Measurements from ENCODE around the gene ZBTB17. TPM values are rescaled to one million over a fixed set of nuclear protein-coding genes. Genes with fewer than 3 reads are reported as not detected.

ZBTB17 gene
- total and polyA plus RNA-seq, 10 of the 15 experiments (the other 5 are each of a cell fraction or from before 2014, with no cell fraction given) = 0.87 to 59.4 (median 38.7) TPM

DNA sequence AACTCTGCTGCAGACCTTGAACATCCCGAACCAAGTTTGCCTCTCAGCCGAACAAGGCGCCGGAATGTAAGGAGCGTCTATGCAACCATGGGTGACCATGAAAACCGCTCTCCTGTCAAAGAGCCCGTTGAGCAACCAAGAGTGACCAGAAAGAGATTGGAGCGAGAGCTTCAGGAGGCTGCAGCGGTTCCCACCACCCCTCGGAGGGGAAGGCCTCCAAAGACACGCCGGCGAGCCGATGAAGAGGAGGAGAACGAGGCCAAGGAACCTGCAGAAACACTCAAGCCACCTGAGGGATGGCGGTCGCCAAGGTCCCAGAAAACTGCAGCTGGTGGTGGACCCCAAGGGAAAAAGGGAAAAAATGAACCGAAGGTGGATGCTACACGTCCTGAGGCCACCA is 44.0 kb downstream of the ZBTB17 start:
- 95% methylated on average over 18 of the region's 19 CpGs for WGBS (ENCODE audit: insufficient coverage, insufficient replicate concordance, low lambda C conversion rate, missing lambda C conversion rate)
- no TSS peak for BruUV-seq (replicated peaks)
- Histone ChIP-seq H3K4me2 (ENCODE audit: control insufficient read depth, insufficient read depth) (no peak overlapping the region), H2AFZ (ENCODE audit: control insufficient read depth, low read depth, low read length) (no peak overlapping the region), H3K27ac (ENCODE audit: control insufficient read depth, insufficient read depth) (no peak overlapping the region), H3K36me3 (ENCODE audit: control insufficient read depth in 2 of 2, insufficient read depth in 2 of 2, low read length in 1 of 2) (peaks cover 26 to 59% of the 10 kb centered on the region in 2 experiments), H3K4me3 (no peak overlapping the region), H4K20me1 (ENCODE audit: control insufficient read depth, insufficient read depth) (no peaks in the 10 kb centered on the region), H3K4me1 (ENCODE audit: control insufficient read depth, insufficient read depth, low read length) (no peaks in the 10 kb centered on the region), H3K9ac (ENCODE audit: control insufficient read depth, insufficient read depth, low read length) (no peak overlapping the region), H3K79me2 (ENCODE audit: control insufficient read depth, insufficient read depth, low read length) (no peaks in the 10 kb centered on the region), H3K27me3 (replicated peaks in 1 of 2; ENCODE audit: control insufficient read depth in 2 of 2, insufficient read depth in 2 of 2, low read length in 1 of 2) (no peaks in the 10 kb centered on the region), H3K9me3 (replicated peaks; ENCODE audit: control insufficient read depth, insufficient read depth, low read length) (no peaks in the 10 kb centered on the region)
- intact Hi-C loops (cut with micrococcal nuclease; ENCODE audit: unreplicated experiment) (no loop called here), in situ Hi-C loops (cut with MboI) (no loop called here)
- ChIA-PET SMC1A (ENCODE audit: uncharacterized antibody, unreplicated experiment) (interaction anchor here (1.4 kb wide), 1 partner anchor 115 kb away, joined by 3 read pairs; no protein-coding TSS in a partner anchor), CTCF (interaction anchor here (1.1 to 1.6 kb wide), 2 partner anchors 18 to 116 kb away, joined by 3 to 7 read pairs; no protein-coding TSS in a partner anchor), POLR2A (no interaction called here), RAD21 (ENCODE audit: unreplicated experiment) (interaction anchor here (1.8 kb wide), 1 partner anchor 116 kb away, joined by 8 read pairs; no protein-coding TSS in a partner anchor)
- FAIRE-seq (no peak), ATAC-seq (no peak), DNase-seq (ENCODE audit: low read depth, low spot score) (no peak)
- TF ChIP-seq HDAC2 (IDR thresholded peaks at IDR 0.05) (no peak), ASH2L (IDR thresholded peaks at IDR 0.05; ENCODE audit: borderline replicate concordance, low read depth) (no peak), SMAD5 (IDR thresholded peaks at IDR 0.05; ENCODE audit: low read depth) (no peak), TBL1XR1 (IDR thresholded peaks at IDR 0.05; ENCODE audit: low read depth, low read length) (no peak), STAT3 (IDR thresholded peaks at IDR 0.05; ENCODE audit: low read depth, low read length) (no peak), JUNB (IDR thresholded peaks at IDR 0.05) (no peak), ZNF687 (IDR thresholded peaks at IDR 0.05) (no peak), MXI1 (IDR thresholded peaks at IDR 0.05; ENCODE audit: low read depth, low read length) (no peak), SMARCA5 (IDR thresholded peaks at IDR 0.05) (no peak), DPF2 (IDR thresholded peaks at IDR 0.05) (no peak), JUND (IDR thresholded peaks at IDR 0.05; ENCODE audit: low read depth, low read length) (no peak), TARDBP (IDR thresholded peaks at IDR 0.05; ENCODE audit: borderline replicate concordance) (no peak)
- TF ChIP-seq, protein P1, sequence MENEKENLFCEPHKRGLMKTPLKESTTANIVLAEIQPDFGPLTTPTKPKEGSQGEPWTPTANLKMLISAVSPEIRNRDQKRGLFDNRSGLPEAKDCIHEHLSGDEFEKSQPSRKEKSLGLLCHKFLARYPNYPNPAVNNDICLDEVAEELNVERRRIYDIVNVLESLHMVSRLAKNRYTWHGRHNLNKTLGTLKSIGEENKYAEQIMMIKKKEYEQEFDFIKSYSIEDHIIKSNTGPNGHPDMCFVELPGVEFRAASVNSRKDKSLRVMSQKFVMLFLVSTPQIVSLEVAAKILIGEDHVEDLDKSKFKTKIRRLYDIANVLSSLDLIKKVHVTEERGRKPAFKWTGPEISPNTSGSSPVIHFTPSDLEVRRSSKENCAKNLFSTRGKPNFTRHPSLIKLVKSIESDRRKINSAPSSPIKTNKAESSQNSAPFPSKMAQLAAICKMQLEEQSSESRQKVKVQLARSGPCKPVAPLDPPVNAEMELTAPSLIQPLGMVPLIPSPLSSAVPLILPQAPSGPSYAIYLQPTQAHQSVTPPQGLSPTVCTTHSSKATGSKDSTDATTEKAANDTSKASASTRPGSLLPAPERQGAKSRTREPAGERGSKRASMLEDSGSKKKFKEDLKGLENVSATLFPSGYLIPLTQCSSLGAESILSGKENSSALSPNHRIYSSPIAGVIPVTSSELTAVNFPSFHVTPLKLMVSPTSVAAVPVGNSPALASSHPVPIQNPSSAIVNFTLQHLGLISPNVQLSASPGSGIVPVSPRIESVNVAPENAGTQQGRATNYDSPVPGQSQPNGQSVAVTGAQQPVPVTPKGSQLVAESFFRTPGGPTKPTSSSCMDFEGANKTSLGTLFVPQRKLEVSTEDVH (IDR thresholded peaks at IDR 0.05; ENCODE audit: low read depth, partially characterized antibody) = no peak
- TF ChIP-seq, protein P2, sequence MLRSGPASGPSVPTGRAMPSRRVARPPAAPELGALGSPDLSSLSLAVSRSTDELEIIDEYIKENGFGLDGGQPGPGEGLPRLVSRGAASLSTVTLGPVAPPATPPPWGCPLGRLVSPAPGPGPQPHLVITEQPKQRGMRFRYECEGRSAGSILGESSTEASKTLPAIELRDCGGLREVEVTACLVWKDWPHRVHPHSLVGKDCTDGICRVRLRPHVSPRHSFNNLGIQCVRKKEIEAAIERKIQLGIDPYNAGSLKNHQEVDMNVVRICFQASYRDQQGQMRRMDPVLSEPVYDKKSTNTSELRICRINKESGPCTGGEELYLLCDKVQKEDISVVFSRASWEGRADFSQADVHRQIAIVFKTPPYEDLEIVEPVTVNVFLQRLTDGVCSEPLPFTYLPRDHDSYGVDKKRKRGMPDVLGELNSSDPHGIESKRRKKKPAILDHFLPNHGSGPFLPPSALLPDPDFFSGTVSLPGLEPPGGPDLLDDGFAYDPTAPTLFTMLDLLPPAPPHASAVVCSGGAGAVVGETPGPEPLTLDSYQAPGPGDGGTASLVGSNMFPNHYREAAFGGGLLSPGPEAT (IDR thresholded peaks at IDR 0.05; ENCODE audit: low read depth) = no peak
- TF ChIP-seq, protein P3, sequence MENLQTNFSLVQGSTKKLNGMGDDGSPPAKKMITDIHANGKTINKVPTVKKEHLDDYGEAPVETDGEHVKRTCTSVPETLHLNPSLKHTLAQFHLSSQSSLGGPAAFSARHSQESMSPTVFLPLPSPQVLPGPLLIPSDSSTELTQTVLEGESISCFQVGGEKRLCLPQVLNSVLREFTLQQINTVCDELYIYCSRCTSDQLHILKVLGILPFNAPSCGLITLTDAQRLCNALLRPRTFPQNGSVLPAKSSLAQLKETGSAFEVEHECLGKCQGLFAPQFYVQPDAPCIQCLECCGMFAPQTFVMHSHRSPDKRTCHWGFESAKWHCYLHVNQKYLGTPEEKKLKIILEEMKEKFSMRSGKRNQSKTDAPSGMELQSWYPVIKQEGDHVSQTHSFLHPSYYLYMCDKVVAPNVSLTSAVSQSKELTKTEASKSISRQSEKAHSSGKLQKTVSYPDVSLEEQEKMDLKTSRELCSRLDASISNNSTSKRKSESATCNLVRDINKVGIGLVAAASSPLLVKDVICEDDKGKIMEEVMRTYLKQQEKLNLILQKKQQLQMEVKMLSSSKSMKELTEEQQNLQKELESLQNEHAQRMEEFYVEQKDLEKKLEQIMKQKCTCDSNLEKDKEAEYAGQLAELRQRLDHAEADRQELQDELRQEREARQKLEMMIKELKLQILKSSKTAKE (IDR thresholded peaks at IDR 0.05; ENCODE audit: low read depth, poor library complexity, severe bottlenecking) = no peak
